ENCODE data around the gene TBXT. TPM values are rescaled to one million over a fixed set of nuclear protein-coding genes. Genes with fewer than 3 reads are reported as not detected.
A peak's percentile ranks its signal among the peaks of the same experiment; 100 is the strongest.
"Not testable (repeated sequence)": the region's sequence is repeated elsewhere in the genome, so short reads cannot be mapped to it uniquely, and the experiment has no call there.

Gene TBXT
- total RNA-seq, result not detected

- DNase-seq (ENCODE audit: low spot score), result no peak
- ATAC-seq, result no peak
Observed at GRCh38 chr6:166167801-166168615, at the start of gene TBXT. TSS of gene TBXT (minus strand) at chr6:166167851. CDS start at chr6:166167591, 260 bp downstream.

GRCh38 chr6:166207284-166207561 lies 39.6 kb upstream of the TBXT start:
- ATAC-seq, result no peak
- DNase-seq (ENCODE audit: low spot score), result no peak

GRCh38 chr6:166206510-166207283 lies 39.0 kb upstream of the TBXT start:
- ATAC-seq (no peak), DNase-seq (ENCODE audit: low spot score) (no peak)

GRCh38 chr6:166206066-166206465 lies 38.4 kb upstream of the TBXT start:
- ATAC-seq (no peak), DNase-seq (ENCODE audit: low spot score) (no peak)

GRCh38 chr6:166204852-166205650 lies 37.4 kb upstream of the TBXT start:
- no peak for ATAC-seq

GRCh38 chr6:166203641-166204222 lies 36.1 kb upstream of the TBXT start:
- no peak for ATAC-seq
- no peak for DNase-seq (ENCODE audit: low spot score)

More at GRCh38 chr6:166204852-166205650, 37.4 kb upstream of the TBXT start:
- no peak for DNase-seq (ENCODE audit: low spot score)

GRCh38 chr6:166203003-166203640 lies 35.5 kb upstream of the TBXT start:
- ATAC-seq (no peak), DNase-seq (ENCODE audit: low spot score) (no peak)

GRCh38 chr6:166202321-166202733 lies 34.7 kb upstream of the TBXT start:
- ATAC-seq (no peak), DNase-seq (ENCODE audit: low spot score) (no peak)

- no peak for DNase-seq (ENCODE audit: low spot score)
- ATAC-seq, result no peak
Observed at GRCh38 chr6:166201878-166202277, 34.2 kb upstream of the TBXT start.

- DNase-seq (ENCODE audit: low spot score) (no peak), ATAC-seq (no peak)
Observed at GRCh38 chr6:166197361-166197760, 29.7 kb upstream of the TBXT start.

GRCh38 chr6:166195860-166196238 lies 28.2 kb upstream of the TBXT start:
- ATAC-seq, result no peak
- DNase-seq (ENCODE audit: low spot score), result no peak

GRCh38 chr6:166194914-166195859 lies 27.5 kb upstream of the TBXT start:
- no peak for DNase-seq (ENCODE audit: low spot score)

GRCh38 chr6:166192557-166192956 lies 24.9 kb upstream of the TBXT start:
- ATAC-seq (no peak), DNase-seq (ENCODE audit: low spot score) (no peak)

More at GRCh38 chr6:166194914-166195859, 27.5 kb upstream of the TBXT start:
- peak; percentile 72 for ATAC-seq

- DNase-seq (ENCODE audit: low spot score) (no peak), ATAC-seq (no peak)
Observed at GRCh38 chr6:166192136-166192535, 24.5 kb upstream of the TBXT start.

GRCh38 chr6:166179704-166180103 lies 12.1 kb upstream of the TBXT start:
- DNase-seq (ENCODE audit: low spot score) (no peak), ATAC-seq (no peak)

GRCh38 chr6:166176106-166176505 lies 8.5 kb upstream of the TBXT start:
- no peak for ATAC-seq
- DNase-seq (ENCODE audit: low spot score), result no peak

GRCh38 chr6:166175093-166175492 lies 7.4 kb upstream of the TBXT start:
- DNase-seq (ENCODE audit: low spot score); ATAC-seq: not testable (repeated sequence)

GRCh38 chr6:166174031-166174430 lies 6.4 kb upstream of the TBXT start:
- ATAC-seq (no peak), DNase-seq (ENCODE audit: low spot score) (no peak)

GRCh38 chr6:166173281-166173951 lies 5.8 kb upstream of the TBXT start:
- ATAC-seq, result no peak
- no peak for DNase-seq (ENCODE audit: low spot score)

Data from left lobe of liver (tissue), 2 donors.